ENCODE results near the gene HSD17B8.

DNA sequence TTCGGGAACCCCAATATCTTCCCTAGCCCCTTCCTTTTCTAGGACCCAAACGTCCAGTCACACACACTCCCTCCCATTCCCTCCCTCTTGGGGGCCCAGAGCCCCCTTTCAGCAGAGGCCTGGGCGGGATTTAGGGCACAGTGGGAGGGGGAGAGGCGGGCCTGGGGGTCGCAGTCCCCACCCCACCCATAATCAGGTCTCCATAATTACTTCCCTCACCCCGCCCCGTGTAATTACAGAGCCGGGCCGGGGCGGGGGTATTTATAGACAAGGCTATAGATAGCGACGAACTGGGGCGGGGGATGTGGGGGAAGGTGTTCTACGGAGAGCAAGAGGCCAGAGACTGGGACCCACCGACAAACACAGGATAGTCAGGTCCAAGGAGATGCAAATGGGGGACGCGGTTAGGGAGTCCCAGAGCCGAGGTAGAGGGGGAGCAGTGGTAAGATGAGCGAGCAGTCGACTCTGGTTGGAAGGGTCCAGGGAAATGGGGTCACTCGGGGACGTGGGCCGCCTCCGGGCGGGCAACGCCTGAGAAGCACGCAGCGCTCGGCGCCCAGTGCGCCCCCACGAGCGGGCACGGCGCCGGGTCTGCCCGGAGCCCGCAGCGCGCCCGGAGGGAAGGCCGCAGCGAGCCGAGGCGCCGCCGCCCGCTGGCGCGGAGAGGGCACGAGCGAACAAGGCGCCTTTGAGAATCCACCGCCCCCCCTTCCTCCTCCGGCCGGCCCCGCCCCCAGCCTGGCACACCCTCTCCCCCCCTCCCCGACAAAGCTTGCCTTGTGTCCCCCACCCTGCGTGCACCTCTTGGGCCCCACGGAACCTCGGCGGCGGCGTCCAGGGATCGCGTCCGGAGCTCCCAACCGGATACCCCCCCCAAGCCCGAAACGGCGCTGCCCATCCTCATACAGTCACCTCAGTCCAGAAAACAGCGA lies 11.5 kb upstream of the HSD17B8 start:
- TF ChIP-seq, protein P1, sequence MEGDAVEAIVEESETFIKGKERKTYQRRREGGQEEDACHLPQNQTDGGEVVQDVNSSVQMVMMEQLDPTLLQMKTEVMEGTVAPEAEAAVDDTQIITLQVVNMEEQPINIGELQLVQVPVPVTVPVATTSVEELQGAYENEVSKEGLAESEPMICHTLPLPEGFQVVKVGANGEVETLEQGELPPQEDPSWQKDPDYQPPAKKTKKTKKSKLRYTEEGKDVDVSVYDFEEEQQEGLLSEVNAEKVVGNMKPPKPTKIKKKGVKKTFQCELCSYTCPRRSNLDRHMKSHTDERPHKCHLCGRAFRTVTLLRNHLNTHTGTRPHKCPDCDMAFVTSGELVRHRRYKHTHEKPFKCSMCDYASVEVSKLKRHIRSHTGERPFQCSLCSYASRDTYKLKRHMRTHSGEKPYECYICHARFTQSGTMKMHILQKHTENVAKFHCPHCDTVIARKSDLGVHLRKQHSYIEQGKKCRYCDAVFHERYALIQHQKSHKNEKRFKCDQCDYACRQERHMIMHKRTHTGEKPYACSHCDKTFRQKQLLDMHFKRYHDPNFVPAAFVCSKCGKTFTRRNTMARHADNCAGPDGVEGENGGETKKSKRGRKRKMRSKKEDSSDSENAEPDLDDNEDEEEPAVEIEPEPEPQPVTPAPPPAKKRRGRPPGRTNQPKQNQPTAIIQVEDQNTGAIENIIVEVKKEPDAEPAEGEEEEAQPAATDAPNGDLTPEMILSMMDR (IDR thresholded peaks at IDR 0.05), result no peak
- TF ChIP-seq POLR2AphosphoS5 (IDR thresholded peaks at IDR 0.05) (no peak), POLR2A (IDR thresholded peaks at IDR 0.05; ENCODE audit: low read depth) (no peak)
